H54 (cell line): ENCODE results near the gene MDFIC.
A peak's percentile ranks its signal among the peaks of the same experiment; 100 is the strongest.

Source experiments
- DNase-seq: peaks from one replicate; pipeline ENCODE4 v3.0.0; 2011; ENCODE audit warnings: low spot score, mixed read lengths; ENCODE audit not compliant: insufficient read length
- FAIRE-seq: peaks from 3 replicates; lab custom pipeline; 2011; peaks lifted over from hg19 to GRCh38; lab: Jason Lieb, UNC
- POLR2A ChIP-seq: IDR thresholded peaks from 2 replicates; pipeline ENCODE4 v1.6.1; 2011; ENCODE audit warnings: low read depth, mild to moderate bottlenecking, low read length

The MDFIC gene

DNA sequence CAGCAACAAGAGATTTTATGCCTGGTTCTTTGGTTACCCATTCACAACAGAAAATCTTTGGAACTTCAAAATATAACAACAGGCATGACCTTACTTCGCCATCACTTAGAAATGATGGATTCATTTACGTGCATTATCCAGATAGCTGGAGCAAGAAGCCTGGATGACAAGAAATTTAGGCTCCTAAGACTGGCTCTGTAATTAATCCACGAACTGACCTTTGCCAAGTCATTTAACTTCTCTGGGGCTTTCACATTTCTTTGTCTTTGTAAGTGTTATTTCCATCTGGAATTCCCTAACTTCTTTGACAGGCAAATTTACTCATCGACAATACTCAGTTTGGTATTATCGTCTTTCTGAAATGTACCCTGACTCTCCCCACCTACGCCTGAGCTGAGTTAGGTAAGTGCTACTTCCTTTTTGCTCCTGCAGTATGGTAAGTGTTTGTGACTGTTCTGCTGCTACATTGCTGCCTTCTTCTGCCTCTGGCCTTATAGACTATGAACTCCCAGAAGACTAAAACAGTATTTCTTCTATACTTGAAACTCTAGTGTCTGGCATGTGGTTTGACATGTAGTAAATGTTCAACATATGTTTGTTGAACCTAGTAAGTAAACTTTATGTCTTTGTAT lies 5.5 kb upstream of the MDFIC start:
- no peak for DNase-seq
- TF ChIP-seq POLR2A, result no peak
- FAIRE-seq, result no peak

GRCh38 chr7:114917211-114917839 lies 4.6 kb upstream of the MDFIC start:
- FAIRE-seq (no peak), DNase-seq (no peak)
- TF ChIP-seq POLR2A, result no peak

- DNase-seq (no peak), FAIRE-seq (no peak)
- TF ChIP-seq POLR2A, result no peak
Observed at GRCh38 chr7:114919587-114919986, 2.3 kb upstream of the MDFIC start.

DNA sequence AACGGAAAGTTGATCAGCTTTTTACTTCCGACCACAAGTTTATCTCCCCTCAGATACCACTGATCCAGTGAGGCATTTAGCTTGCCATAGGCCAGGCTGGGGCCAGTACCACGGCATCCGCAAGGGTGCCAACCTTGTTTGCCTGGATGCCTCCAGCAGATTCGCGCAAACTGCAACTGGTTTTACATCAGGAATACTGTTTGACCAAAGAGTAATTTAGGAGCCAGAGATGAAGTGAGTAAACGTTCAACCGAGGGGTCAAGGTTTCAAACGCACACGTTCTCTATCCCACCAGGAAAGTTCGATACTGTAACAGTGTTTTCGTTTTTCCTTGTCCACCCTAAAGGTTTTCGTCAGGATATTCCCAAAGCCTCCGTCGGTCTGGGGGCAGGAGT lies 266 bp upstream of the MDFIC start:
- DNase-seq (no peak), FAIRE-seq (no peak)
- TF ChIP-seq POLR2A, result no peak

- FAIRE-seq (no peak), DNase-seq (peak; percentile 35)
- peak; percentile 50; the same call in 1 of the 2 replicates for TF ChIP-seq POLR2A
Observed at GRCh38 chr7:114922652-114923402, 933 bp downstream of the MDFIC start.

GRCh38 chr7:114923403-114923713 lies 1.5 kb downstream of the MDFIC start:
- FAIRE-seq (peak; percentile 70), DNase-seq (no peak)
- no peak for TF ChIP-seq POLR2A

DNA sequence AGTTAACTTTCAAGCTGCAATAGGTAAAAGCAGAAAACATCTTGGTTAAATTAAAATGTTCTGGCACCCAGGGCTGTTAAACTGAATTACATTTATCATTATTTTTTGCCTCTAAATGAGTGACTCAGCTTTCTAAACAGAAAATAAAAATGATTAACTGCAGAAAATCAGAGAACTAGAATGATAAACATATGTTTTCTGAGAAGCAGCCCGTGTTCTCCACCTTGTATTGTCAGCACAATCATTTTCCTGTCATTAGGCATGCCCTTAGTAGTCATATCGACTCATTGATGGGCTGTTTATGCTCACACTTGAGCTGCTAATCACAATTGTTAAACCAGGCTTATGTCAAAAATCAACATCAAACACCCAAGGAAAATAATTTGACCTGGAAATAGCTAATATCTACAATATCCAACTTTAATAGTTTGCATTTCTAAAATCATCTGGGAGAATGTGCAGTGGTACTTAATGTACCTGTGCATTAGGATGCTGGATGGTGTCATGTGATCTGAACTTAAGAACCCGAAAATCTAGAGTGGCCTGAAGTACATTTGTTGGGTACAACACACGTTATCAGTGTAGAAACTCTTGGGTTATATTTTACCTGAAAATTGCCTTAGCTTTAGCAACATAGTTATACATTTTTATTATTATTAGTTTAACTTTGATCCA lies 2.3 kb downstream of the MDFIC start:
- DNase-seq (no peak), FAIRE-seq (no peak)
- TF ChIP-seq POLR2A, result no peak

- FAIRE-seq (no peak), DNase-seq (no peak)
- no peak for TF ChIP-seq POLR2A
Observed at GRCh38 chr7:114925434-114925833, 3.5 kb downstream of the MDFIC start.

DNA sequence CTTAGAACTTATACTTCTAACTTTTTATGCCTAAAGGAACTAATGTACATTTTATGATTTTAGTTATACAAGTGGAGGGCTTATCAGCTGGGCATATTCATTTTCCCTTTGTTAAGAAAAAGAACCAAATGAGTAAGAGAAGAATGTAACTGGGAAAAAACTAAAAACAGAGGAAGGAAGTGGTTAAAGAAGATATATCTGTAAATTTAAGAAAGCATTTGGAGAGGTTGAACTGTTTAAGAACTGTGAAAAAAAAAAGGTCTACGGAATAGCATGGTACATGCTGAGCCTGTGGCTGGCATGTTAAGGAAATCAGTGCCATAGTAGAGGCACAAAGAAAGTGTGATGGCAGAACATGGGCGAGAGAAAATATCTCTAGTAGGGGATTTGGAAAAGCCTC lies 6.2 kb downstream of the MDFIC start:
- FAIRE-seq, result no peak
- no peak for DNase-seq
- TF ChIP-seq POLR2A, result no peak

- no peak for DNase-seq
- FAIRE-seq, result no peak
- TF ChIP-seq POLR2A, result no peak
Observed at GRCh38 chr7:114929570-114929969, 7.7 kb downstream of the MDFIC start.

GRCh38 chr7:114930107-114930661 lies 8.3 kb downstream of the MDFIC start:
- no peak for TF ChIP-seq POLR2A
- FAIRE-seq (no peak), DNase-seq (no peak)

DNA sequence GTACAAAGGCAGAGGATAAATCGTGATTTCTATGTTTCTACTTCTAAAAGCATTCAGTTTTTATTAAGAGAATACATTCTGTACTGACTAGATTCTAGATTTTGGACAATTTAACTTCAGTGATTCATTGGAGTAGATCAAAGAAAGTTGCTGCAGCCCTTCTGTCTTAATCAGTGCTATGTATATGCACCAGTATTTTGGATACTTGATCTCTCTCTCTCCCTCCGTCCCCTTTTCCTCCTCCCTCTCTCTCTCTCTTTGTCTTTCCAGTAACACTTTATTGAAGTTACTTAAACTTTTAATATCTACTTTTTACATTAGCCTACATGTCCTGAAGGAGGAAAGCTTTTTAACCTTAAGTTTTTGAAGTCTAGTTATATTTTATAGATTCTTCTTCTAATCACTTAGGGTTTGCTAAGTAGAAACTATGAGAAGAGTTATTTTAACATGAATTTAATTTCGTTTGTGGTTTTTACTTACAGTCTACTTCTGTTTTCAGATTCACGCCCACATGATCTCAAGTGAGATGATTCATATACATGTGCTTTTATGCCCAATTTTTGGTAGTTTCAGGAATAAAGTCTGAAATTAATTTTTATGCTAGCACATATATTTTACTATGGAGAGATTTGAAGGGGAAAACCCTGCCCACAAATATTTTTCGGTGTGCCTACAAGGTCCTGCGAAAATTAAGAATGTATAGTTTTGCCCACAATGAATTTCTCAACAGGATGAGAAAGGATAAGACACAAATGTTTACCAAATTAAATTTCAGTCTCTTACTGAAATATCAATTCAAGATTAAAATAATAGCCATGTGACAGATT lies 9.1 kb downstream of the MDFIC start:
- DNase-seq (no peak), FAIRE-seq (peak; percentile 41)
- TF ChIP-seq POLR2A, result no peak

DNA sequence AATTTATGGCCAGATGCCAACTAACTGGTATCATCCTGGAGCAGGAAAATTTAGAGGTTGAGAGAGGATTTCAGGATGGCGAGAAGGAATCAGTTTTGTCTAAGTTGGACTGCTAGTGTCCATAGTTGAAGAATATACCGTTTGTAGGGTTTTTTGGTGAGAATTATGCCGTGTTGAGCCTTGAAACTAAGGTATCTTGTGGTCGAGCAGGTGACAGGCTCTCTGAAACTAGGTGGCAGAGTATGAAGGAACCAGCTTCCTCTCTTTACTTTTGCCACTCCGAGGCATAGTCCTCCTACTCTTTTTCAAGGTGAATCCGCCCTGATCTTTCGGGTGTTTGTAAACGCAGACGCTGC lies 9.7 kb downstream of the MDFIC start:
- FAIRE-seq, result no peak

More for the DNA sequence above, 9.7 kb downstream of the MDFIC start:
- no peak for DNase-seq
- TF ChIP-seq POLR2A, result no peak
